ENCODE measurements around the gene LIMS4.
"Not testable (repeated sequence)": the region's sequence is repeated elsewhere in the genome, so short reads cannot be mapped to it uniquely, and the experiment has no call there.

LIMS4 gene, protein sequence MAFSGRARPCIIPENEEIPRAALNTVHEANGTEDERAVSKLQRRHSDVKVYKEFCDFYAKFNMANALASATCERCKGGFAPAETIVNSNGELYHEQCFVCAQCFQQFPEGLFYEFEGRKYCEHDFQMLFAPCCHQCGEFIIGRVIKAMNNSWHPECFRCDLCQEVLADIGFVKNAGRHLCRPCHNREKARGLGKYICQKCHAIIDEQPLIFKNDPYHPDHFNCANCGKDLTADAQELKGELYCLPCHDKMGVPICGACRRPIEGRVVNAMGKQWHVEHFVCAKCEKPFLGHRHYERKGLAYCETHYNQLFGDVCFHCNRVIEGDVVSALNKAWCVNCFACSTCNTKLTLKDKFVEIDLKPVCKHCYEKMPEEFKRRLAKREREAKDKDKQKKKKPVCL

DNA sequence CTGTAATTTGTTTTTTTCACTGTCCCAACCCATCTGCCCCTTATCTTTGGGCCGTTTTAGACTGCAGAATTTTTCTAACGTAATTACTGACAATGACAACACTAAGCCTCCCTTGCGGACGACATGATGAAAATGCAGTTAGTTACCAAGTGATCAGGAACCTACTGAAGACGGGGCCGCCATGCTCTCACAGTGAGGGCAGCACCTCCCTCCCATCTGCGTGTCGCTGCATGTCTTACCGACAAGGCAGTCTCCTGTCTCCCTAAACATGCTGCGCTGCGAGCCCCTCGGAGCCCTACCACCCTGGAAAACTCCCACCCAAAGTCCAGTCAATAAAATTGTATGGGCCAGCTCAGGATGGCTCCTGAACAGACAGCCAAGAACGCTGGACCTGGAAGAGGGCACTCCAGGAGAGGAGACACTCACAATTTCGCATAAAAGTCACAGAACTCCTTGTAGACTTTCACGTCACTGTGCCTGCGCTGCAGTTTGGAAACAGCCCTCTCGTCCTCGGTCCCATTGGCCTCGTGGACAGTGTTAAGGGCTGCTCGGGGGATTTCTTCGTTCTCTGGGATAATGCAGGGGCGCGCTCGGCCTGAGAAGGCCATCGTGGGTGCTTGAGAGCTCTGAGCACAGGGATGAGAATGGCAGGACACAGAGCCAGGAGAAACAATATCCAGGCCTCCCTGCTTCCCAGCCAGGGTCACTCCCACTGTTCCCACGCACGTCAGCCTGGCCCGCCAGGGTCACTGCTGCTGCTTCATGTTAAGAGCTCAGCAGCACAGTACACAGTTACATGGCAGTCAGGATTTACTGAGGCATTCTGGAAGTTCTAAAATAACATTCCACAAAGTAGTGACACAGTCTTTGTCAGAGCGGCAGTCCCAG, at the start of gene LIMS4:
TSS of gene LIMS4 (minus strand) at position 646 of the 888 bp plus-strand sequence. CDS start at position 608, 38 bp downstream.
- DNase-seq (ENCODE audit: low spot score) = not testable (repeated sequence)

DNA sequence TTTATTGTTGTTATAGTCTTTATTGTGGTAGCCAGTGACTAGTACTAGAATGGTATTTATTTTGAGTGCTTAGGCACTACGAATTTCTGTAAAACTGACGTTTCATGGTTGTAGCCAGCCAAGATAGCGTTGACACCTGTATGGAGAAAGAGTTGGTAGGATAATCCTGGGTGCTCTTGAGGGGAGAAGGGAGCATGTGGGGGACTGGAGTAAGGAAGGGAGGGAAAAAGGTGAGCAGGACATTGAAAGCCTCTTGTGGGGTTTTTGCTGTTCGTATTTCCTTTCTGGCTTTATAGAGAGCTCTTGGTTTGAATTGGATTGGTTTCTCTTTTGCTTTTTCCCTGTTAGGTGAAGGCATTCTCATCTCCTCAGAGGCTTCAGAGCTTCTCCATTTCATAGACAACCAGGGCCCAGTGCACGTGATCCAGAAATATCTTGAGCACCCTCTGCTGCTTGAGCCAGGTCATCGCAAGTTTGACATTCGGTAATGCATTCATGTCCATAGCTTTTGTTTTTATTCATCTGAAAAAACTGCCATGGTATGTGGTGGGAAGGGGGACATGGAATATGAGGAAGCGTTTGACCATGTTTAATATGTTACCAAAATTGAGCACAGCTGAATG, 27.2 kb upstream of the LIMS4 start:
- not testable (repeated sequence) for H3K27ac ChIP-seq; H3K4me3 ChIP-seq; DNase-seq (ENCODE audit: low spot score)

More for the DNA sequence above, at the start of gene LIMS4:
- H3K27ac ChIP-seq, H3K4me3 ChIP-seq: not testable (repeated sequence)

DNA sequence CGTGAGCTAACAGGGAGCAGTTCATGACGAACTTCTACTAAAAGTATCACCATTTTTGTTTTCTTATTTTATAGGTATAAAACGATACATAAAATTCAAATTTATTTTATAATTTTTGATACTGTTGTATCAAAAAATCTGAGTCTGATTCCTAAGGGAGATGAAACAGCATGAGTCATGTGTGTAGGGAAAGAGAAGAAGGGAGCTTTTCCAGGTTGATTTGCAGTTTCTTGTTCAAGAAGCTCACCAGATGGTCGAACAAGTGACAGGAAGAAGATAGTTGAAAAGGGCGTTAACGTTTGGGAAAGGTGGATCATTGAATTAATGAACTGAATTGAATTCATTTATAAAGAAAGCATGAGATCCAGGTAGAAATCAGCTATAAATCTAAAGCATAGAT, 23.4 kb upstream of the LIMS4 start:
- H3K4me3 ChIP-seq; DNase-seq (ENCODE audit: low spot score); H3K27ac ChIP-seq: not testable (repeated sequence)

DNA sequence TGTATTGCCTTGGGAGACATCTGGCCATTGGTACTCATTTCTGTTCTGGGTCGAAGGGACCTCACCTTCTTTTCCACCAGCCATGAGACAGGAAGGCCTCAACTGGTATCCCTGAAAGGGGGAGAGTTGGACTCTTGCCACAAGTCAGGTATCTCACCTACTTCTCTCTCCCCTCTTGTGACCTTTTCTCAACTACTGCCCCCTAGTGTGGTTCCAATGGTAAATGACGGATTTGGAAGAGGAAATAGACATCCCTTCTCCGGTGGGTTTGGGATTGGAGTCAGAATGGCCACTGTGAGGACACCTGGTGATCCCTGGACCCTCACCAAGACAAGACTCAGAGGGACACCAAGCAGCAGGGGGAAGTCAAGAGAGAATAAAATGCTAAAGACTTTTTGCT, 21.9 kb upstream of the LIMS4 start:
- not testable (repeated sequence) for H3K4me3 ChIP-seq; H3K27ac ChIP-seq; DNase-seq (ENCODE audit: low spot score)

DNA sequence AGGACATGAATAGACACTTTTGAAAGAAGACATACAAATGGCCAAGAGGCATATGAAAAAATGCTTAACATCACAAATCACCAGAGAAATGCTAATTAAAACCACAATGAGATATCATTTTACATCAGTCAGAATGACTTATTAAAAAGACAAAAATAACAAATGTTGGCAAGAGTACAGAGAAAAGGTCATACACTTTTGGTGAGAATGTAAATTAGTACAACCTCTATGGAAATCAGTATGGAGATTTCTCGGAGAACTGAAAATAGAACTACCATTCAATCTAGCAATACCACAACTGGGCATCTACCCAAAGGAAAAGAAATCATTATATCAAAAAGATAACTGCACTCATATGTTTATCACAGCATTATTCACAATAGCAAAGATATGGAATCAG, 16.4 kb upstream of the LIMS4 start:
- not testable (repeated sequence) for H3K27ac ChIP-seq; DNase-seq (ENCODE audit: low spot score); H3K4me3 ChIP-seq

DNA sequence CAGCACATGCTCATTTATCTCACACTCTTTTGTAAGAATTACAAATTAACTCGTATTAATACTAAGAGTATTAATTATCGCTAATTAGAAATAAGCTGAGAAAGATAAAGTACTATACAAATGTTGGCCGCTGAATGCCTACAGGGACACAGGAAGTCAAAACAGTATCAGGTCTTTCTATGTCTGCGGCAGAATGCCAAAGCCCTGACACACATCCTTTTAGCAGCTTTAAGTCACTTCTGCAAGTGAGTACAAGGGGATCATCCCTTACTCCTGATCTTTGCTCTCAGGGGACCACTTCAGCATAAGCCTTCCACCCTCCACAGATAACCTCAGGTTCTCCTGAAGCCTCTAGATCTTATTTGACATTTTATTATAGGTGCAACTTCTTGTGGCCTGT, 10.1 kb upstream of the LIMS4 start:
- not testable (repeated sequence) for DNase-seq (ENCODE audit: low spot score); H3K27ac ChIP-seq; H3K4me3 ChIP-seq

DNA sequence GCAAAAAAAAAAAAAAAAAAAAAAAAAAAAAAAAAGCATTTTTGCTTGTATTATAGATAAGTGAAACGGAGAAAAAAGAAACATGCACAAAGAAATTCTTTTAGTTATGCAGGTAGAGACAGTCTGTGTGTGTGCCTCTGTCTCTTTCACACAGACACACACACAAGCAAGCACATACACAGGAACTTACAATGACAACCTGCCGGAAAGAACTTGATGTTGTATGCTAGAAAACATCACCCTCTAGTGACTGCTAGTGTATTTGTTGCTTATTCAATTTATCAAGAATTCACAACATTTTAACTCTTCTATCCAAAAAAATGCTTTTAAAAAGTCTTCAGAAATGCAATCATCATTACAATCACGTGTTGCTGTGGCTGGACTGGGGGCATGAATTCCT, 8.6 kb upstream of the LIMS4 start:
- not testable (repeated sequence) for DNase-seq (ENCODE audit: low spot score)

DNA sequence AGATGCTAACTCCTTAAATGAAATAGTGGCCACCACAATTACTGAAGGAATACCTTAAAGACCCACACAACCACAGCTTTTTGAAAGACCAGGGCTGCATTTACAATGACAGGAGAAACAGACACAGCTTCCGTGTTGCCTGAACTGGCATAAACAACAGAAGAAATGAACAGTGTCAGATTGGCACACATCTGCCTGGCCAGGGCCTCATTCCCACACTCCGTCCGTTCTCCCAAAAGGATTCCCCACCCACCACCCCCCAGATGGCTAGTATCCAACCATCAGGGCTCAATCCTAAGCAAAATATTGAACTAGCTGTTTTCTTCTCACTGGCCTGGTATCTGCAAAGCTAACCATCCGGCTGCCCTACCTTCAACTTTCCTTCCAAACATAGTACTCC, 7.5 kb upstream of the LIMS4 start:
- H3K4me3 ChIP-seq; DNase-seq (ENCODE audit: low spot score); H3K27ac ChIP-seq: not testable (repeated sequence)

More for the DNA sequence above, 8.6 kb upstream of the LIMS4 start:
- not testable (repeated sequence) for H3K27ac ChIP-seq, H3K4me3 ChIP-seq

DNA sequence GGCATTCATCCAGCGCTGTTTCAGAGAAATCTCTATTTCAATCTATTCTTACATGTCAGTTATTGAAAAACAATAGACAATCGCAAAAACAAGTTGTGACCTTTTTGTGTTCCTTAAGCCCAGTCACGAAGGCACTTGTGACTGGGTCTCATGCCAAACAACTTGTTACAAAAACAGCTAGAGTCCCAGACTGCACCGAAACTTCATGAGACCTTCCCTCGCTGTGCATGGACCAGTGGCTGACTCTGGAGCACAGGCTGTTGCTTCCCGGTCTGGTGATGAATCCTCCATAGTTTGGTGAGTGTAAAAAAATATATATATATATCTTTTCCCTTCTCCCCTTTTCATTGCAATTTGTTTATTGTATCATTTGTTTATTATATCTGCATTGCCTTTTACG, 4.8 kb upstream of the LIMS4 start:
- DNase-seq (ENCODE audit: low spot score); H3K4me3 ChIP-seq; H3K27ac ChIP-seq: not testable (repeated sequence)

DNA sequence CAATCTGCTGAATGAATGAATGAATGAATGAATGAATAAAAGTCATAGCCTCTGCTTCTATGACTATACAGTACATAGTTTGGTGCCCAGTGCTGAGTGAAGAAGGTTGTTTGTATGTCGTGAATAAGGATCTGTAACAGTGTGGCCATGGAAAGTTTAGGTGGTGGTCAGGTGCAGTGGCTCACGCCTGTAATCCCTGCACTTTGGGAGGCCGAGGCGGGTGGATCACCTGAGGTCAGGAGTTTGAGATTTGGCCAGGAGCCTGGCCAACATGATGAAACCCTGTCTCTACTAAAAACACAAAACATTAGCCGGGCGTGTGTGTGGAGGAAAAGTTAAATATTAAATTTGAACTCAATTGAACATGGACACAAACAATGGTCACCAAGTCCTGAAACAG, 4.3 kb upstream of the LIMS4 start:
- H3K4me3 ChIP-seq; DNase-seq (ENCODE audit: low spot score); H3K27ac ChIP-seq: not testable (repeated sequence)

DNA sequence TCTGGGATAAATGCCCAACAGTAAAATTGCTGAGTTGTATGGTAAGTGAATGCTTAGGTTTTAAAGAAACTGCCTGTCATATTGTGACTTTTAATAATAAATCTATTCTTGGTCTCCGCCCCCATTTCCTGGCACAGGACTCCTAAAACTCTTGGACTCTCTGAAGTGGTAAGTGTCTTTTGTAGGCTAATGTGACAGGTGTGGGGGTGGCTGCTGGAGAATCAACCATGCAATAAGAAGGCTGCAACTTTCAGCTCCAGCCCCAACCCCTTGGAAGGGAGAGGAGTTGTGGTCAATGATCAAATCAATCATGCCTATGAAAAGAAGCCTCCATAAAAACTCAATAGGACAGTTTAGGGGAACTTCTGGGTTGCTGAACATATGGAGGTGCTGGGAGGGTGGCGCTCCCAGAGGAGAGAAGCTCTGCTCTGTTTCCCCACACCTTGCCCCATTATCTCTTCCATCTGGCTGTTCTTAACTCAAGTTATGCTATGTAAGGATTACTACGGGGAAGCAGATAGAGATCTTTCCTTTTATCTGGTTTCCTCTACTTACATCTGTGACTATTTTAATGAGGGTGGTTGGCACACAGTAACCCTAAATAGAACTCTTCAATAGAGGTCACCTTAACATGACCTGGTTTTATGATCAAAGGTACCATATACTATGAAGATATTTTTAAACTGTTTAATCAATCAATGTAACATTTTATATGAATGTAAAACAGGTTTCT, 3.2 kb upstream of the LIMS4 start:
- H3K27ac ChIP-seq; DNase-seq (ENCODE audit: low spot score); H3K4me3 ChIP-seq: not testable (repeated sequence)

DNA sequence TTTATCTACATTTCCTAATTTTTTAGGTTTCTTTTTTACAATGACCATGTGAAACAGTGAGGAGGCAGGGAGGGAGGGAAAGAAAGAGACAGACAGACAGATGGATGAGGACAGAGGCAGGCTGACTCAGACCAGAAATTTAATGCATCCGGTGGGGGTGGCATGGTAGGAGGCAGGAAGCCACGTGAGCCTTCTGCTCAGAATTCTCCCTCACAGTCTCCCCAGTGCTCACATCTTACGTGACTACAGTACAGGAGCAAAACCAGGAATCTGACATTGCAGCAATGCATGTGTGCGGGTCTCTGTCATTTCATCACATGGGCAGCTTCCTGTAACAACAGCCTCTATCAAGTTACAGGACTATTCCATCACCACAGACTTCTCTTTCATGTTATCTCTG, 2.3 kb upstream of the LIMS4 start:
- not testable (repeated sequence) for H3K4me3 ChIP-seq; H3K27ac ChIP-seq; DNase-seq (ENCODE audit: low spot score)

DNA sequence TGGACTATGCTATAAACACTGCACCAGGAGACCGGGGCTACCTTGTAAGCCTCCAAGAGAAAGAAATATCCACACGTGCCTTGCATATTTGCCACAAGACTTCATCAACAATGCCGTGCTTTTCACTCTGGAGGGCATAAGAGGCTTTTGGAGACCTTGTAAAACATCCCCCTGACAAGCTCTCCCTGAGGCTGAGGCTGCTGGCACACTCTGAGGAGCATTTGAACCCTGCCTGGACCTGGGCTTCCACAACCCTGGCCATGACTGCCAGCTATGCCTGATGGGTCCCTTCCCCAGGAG, 393 bp upstream of the LIMS4 start:
- H3K27ac ChIP-seq; DNase-seq (ENCODE audit: low spot score); H3K4me3 ChIP-seq: not testable (repeated sequence)

DNA sequence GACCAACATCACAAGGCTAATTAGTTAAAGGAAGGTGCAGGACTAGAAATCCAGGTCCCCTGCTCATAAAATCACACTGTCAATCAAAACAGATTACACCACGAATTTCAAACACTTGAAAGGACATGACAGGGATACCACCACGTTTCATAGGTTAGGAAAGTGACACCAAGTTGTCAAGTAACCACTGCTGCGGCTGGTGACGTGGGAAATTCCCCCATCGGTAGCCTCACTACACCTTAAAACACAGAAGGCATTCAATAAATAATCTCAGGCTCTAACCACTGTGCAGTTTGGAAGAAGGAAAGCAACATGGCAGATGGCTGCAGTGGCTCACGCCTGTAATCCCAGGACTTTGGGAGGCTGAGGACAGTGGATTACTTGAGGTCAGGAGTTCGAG, 3.7 kb downstream of the LIMS4 start:
- H3K27ac ChIP-seq; DNase-seq (ENCODE audit: low spot score); H3K4me3 ChIP-seq: not testable (repeated sequence)

DNA sequence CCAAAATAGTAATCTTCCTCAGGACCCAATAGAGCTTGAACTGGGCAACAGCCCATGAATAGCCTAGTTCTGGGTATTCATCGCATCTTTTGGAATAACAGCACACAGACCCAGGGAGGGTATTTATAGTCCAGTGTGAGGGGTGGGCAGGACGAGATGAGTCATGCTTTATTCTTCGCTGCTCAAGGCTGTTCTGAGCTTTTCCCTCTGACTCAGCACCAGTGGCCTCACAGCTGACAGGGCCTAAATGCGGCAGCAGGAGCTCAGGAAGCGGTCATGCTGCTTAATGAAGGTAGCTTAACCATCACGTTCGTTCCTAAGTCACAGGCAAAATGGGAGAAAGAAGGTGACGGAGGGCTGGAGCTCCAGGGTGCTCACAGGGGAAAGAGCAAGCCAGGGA, 7.3 kb downstream of the LIMS4 start:
- not testable (repeated sequence) for H3K27ac ChIP-seq; DNase-seq (ENCODE audit: low spot score); H3K4me3 ChIP-seq

DNA sequence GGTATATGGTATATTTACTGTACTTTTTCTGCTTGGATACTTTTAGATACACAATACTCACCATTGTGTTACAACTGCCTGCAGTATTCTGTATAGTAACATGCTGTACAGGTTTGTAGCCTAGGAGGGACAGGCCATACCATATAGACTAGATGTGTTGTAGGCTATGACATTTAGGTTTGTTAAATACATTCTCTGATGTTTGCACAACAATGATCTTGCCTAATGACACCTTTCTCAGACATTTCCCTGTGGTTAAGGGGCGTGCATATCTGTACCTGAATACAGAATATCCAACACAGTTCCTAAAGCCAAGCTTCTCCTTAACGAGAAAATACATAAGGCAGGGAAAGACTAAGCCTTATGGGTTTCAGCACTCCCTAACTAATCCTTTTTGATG, 10.2 kb downstream of the LIMS4 start:
- not testable (repeated sequence) for DNase-seq (ENCODE audit: low spot score); H3K27ac ChIP-seq; H3K4me3 ChIP-seq

DNA sequence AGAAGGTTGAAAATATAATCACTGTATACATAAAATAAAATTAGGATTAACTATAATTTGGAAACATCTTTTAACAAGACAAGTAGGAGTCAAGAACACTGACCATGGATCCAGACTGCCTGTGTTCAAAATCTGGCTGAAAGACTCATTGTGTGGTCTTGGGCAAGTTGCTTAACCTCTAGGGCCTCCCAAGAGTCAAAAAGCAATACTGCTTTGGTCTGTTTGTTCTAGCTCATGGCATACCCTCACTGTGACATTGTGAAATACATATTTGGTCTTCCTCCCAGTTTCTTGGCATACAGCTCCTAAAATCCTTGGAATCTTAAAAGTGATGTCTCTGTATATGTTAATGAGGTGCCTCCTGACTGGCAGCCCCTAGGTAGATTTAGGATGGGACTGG, 12.3 kb downstream of the LIMS4 start:
- DNase-seq (ENCODE audit: low spot score); H3K27ac ChIP-seq; H3K4me3 ChIP-seq: not testable (repeated sequence)

DNA sequence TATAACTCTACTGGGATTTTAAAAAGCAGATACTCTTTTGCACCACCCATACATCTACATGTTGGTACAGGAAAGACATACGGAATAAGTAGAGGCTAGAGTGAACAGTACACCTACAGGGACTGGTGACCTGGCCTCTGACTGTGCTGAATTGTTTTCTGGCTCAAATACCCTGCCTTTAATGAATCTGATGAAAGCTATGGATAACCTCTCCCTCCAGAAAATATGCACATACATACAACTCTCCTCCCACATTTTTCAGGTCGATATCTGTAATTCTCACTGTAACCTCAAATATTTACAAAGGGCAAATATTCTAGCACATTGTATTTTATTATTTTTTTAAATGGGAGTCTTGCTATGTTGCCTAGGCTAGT, 15.4 kb downstream of the LIMS4 start:
- not testable (repeated sequence) for H3K4me3 ChIP-seq, H3K27ac ChIP-seq

More for the DNA sequence above, 15.4 kb downstream of the LIMS4 start:
- not testable (repeated sequence) for DNase-seq (ENCODE audit: low spot score)
